ENCODE measurements around the gene MUC22.
A peak's percentile ranks its signal among the peaks of the same experiment; 100 is the strongest.
"Not testable (repeated sequence)": the region's sequence is repeated elsewhere in the genome, so short reads cannot be mapped to it uniquely, and the experiment has no call there.

Gene MUC22

DNA sequence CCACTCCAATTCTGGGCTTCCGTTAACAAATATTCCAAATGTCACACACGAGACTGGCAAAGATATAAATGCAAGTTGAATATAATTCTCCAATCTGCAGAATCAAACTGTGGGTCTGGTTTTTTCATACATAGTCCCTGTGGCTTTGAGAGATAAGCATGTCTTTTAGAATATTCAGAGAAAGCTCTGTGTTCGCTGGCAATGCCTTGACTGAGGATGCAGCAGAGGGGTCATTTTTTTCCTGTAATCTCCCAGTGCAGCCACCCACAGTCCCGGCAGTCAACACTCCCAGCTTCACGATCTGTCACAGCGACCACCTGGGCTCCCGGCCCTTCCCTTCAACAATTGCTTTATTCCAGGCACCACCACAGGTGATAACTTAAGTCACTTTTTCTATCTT, 30.5 kb downstream of the MUC22 start:
- no peak for DNase-seq

DNA sequence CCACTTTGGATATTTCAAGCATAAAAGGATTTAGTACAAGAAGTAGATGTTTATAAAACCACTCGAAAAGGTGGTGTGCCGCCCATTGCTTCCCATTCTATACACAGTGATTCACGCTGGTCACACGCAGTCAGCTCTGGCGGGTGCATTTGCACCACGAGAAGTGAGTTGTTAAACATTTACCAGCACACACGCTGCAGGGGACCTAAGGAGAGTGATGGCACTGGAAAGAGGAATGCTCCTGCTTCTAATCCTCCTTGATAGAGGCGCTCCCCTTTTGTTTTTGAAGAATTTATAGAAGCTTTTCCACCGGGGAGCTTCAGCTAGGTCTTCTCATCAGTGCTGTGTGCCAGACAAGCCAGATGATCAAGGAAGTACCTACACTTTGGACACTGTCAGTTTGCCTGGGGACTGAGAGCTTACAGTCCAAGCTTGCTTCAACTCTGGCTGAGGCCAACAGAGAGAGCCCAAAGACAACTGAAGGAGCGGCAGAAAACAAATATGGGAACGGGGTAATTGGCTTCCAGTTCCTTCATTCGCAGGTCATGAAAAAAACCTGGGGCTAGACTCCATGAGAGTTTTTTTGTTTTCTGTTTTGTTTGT, 31.2 kb downstream of the MUC22 start:
- no peak for DNase-seq

DNA sequence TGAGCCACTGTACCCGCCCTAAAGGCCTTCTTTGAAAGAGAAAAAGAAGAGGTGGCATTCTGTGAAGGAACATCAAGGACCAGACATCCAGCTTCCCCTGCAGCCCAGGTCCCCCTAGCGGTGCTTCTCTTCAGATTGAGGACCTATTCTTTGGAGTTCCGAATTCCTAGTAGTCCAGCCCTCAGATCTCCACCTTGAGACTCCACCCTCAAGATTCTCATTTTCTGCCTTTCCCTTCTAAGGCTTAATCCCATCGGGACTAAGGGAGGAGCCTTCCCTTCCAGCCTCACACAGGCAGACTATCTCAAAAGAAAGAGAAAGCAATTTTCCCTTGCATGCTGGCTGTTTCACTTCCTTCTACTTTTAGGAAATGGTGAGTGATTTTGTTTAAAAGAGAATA, 32.5 kb downstream of the MUC22 start:
- peak; percentile 13 for DNase-seq

DNA sequence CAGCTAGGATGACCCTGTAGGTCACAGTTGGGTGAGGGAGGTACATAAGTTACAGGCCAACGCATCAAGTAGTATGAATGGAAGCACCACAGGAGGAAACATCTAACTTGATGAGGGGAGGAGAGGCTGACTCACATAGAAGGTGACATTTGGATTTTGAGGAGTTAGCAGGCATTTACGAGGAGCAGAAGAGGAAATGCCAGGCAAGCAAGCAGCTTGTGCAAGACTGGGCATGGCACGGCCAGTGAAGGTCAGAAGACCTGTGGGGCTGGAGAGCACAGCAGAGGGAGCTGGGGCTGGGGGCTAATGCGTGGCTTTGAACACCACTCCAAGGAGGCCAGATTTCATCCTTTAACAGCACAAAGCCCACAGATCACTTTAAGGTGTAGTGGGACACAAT, 37.8 kb downstream of the MUC22 start:
- DNase-seq = no peak

DNA sequence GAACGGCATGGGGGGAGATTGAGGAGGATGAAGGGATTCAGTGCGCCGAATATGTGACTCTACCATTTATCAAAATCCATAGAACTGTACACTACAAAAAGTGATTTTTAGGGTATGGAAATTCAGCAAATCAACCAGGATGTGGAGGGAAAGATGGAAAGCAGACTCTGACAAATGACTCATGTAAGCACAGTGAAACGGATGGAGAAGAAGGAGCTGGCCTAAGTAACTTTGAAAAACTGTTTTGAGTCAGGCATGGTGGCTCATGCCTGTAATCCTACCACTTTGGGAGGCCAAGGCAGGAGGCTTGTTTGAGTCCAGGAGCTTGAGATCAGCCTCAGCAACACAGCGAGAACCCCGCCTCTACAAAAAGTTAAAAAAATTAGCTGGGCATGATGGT, 39.2 kb downstream of the MUC22 start:
- no peak for DNase-seq

DNA sequence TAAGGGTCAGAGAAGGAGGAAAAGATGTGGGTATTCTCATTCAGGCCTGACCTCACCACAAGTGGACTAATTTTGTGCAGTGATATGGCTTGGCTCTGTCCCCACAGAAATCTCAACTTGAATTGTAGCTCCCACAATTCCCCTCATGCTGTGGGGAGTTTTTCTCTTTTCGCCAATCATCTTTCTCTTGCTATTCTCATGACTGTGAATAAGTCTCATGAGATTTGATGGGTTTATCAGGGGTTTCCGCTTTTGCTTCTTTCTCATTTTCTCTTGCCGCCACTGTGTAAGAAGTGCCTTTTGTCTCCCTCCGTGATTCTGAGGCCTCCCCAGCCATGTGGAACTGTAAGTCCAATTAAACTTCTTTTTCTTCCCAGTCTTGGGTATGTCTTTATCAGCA, 42.9 kb downstream of the MUC22 start:
- not testable (repeated sequence) for DNase-seq

DNA sequence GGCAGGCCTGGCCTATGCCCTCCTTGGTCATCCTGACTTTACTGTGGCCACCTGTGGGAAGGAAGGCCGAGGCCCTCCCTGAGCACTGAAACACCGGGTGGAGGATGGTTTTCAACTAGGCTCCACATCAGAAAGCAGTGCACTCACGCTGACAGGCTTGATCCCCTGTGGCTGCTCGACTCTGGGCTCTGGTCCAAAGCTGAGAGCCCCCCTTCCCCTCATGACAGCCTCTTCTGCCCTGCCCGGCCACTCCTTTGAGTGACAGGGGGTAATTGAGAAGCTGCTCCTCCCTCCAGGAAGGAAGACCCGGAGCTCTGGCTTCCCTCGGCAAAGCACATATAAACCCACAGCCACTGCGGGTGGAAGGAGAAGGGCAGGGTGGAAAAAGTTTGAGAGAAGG, 43.6 kb downstream of the MUC22 start:
- no peak for DNase-seq

DNA sequence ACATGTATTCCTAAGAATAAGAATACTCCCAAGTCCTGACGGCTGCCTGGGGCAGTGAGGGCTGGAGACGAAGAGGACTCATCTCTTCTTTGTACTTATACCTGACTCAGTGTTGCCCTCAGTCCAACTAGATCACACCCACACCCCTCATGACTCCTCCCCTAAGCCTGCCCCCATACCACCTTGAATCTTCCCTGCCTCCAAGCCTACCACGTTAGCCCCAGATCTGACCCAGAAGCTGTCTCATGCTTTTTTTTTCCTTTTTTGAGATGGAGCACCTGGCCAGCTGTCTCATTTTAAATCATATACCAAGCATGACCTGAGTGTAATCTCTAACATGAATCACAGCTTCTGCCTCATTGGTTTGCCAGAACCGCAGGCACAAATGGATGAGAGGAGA, 45.2 kb downstream of the MUC22 start:
- no peak for DNase-seq

DNA sequence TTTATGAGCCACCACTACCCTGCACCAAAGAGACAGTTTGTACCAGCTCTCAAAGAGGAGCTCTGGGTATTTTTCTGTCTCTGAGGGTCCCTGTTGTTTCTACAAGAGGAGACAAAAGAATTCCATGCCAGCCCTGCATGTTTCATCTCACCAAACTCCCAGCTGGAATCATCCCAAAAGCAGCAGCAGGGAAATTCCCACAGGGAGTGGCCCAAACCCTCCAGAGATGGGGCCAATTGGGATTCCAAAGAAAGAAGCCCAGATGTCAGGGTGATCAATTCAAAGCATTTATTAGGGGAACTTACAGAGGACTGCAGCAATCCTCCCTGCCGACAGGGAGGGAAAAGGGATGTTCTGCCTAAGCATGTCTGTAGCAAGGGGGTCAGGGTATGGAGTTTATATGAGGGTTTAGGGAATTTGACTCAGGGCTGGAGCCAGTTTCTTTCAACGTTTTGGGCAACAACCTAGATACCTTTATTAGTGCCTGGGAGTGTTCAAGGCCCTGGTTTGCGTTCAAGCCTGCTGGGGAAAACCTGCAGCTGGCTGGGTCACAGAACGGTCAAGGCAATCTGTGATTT, 47.2 kb downstream of the MUC22 start:
- no peak for DNase-seq

DNA sequence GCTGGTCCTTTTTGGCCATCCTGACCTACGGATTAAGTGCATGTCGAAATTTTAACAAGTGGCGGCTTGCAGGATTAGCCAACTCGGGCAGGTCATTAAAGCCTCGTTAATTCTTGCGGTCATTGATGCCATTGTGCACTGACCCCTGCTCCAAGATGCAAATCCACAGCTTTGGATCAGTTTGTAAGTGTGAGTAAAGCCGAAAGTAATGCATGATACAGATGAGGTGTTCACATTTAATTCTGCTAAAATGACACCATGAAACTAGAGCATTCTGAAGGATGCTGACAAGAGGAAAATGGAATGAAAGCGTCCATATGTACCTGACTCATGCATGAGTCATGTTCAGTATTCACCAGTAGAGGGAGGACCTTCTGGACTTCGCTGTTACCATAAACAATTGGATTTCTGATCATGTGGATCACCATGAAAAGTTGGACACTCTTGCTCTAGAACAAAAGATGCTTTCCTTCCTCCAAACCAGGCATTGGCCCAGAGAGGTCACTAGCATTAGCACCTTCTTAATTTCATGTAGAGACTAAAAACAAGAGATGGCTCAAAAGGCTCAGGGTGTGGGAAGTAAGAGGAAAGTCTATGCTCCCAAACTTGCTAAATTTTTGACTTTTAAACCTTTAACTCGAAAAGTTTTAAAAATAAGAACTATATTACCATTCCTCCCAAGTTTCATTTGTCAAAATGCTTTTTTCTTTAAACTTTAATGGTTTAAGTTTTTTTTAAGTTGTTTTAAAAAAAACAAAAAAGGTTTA, 48.0 kb downstream of the MUC22 start:
- DNase-seq = peak; percentile 30

DNA sequence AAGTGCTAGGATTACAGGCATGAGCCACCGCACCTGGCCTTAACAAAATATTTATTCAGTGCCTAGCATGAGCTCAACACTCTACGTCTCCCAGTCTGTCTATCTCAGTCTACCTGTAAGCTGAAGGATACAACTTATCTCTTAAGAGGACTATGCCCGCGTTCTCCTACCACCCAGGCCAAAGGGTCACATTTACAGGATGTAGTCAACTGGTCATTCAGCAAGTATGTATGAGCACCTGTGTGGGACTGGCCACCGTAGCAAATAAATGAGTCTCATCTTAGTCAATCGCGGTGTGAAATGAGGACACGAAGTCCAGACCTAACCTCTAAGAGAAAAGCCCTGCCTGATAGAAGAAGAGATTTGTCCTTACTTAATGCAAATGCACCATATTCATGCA, 49.9 kb downstream of the MUC22 start:
- no peak for DNase-seq

DNA sequence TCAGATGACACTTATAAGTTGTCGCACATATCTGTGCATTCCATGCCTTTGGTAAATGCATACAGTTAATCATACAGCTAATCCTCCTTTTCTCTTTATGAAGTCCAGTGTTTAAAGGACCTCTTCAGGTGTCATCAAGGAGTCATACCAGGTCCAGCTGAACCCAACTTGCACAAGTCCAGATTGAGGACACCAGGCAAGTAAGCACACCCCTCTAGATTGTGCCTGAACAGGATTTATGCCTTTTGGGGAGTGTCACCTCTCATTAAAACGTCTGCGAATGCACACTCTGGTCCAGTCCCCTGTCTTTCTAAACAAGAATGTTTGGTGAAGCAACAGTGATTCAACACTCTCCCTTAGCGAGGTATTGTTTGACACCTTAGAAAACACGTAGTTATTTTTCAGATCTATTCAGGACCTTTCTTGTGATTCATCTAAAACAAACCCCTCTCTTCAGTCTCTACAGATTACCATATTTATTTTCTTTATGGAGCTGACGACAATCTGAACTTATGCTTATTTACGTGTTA, 53.7 kb downstream of the MUC22 start:
- no peak for DNase-seq

DNA sequence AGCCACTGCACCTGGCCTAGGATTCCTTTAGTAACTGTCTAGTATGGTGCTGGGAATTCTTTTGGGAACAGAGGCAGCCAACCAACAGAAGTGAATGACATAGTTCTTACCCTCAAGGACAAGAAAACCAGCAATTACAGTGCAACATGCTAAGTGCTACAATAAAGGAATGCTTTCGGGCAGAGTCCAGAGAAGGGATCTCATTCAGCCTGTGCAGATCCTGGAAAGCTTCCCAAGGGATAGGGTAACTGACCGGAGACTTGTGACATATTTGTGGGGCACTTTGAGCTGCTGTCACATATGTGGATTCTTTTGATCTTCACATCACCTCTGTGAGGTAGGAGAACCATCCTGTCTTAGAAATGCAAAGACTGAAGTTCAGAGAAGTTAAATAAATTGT, 55.3 kb downstream of the MUC22 start:
- no peak for DNase-seq

DNA sequence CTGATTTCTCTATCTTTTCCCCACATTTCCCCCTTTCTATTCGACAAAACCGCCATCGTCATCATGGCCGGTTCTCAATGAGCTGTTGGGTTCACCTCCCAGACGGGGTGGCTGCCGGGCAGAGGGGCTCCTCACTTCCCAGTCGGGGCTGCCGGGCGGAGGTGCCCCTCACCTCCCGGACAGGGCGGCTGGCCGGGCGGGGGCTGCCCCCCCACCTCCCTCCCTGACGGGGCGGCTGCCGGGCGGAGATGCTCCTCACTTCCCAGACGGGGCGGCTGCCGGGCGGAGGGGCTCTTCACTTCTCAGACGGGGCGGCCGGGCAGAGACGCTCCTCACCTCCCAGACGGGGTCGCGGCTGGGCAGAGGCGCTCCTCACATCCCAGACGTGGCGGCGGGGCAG, 56.8 kb downstream of the MUC22 start:
- DNase-seq = not testable (repeated sequence)

DNA sequence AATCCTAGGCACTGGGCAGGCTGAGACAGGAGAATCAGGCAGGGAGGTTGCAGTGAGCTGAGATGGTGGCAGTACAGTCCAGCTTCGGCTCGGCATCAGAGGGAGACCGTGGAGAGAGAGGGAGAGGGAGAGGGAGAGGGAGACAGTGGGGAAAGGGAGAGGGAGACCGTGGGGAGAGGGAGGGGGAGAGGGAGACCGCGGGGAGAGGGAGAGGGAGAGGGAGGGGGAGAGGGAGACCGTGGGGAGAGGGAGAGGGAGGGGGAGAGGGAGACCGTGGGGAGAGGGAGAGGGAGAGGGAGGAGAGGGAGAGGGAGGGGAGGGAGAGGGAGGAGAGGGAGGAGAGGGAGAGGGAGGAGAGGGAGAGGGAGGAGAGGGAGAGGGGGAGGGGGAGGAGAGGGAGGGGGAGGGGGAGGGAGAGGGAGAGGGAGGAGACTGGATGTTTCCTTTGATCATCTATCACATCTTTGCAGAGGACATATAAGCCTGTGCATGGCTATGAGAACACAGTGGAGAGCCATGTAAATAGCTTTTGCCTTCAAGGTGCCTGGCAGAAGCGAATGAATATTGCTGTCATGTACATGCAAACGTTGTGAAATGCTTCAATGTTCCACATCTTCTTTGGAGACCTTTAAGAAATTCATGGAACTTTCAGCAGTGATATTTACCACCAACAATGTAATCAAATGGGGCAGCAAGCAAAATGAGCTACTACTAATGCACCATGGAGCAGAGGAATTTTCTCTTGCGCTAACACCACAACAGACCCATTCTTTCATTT, 57.8 kb downstream of the MUC22 start:
- not testable (repeated sequence) for DNase-seq

DNA sequence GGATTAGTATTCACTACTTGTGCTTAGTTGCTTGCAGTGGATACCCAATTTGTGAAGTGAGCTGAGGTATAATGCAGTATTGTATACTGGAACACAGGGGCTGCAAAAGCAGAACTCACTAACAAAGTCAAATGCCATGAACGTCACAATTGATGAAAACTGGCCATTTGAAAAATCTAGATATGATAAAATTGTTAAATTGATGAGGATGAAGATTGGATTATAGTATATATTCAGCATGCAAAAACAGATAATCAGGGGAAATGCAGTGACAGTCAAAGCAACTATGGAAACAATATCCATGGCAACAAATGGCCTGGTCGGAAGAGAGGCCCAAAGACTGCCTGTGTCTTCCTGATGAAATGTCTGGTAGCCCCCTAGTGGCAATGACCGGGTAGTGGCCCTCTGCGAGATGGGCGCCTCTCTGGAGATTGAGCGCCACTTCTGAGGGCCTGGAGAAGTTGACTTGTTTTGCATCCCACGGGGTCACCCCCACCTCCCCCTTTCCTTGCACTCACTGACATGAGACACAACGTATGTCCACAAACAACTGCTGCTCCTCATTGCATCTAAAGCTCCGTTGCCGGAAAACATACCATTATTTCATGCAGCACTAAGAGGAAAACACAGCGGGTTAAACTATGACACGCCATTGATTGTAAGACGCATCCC, 58.5 kb downstream of the MUC22 start:
- DNase-seq = peak; percentile 85

DNA sequence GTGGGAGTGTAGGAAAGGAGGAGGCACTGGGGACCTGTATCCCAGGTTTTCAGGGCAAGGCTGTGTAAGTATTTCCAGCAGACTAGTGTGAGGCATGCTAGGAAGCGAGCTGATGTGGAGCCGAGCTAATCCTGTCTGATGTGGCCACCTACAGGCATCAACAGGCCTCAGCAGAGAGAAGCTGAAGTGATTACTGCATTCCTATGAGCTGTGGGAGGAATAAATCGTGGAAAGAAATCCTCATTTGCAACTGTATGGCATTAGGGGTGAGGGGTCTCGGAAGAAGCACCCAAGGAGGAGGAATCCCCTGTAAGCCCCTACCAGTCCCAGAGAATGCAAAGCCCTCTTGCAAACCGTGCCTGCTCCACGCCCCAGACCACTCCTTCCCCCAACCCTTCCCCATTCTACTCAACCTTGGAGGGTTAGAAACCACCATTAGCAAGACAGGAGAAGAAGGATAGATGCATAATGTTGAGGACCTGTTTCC, 60.5 kb downstream of the MUC22 start:
- no peak for DNase-seq

DNA sequence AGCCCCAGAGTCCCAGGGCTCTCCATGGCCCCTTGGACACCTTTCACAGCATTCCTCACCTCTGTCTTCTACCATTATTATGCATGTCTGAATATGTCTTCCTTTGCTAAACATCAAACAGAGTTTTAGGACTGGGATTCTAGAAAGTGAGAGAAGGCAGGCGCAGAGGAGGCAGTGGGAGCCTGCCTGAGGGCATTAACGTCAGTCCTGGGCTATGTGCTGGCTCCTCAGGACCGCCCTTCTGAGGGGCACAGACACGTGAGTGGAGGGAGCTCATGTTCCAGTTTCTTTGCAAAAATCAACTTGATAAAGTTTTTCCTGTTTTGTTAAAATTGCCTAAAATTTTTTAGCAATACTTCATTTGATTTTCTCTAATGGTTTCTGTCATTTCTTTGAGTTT, 64.1 kb downstream of the MUC22 start:
- no peak for DNase-seq

DNA sequence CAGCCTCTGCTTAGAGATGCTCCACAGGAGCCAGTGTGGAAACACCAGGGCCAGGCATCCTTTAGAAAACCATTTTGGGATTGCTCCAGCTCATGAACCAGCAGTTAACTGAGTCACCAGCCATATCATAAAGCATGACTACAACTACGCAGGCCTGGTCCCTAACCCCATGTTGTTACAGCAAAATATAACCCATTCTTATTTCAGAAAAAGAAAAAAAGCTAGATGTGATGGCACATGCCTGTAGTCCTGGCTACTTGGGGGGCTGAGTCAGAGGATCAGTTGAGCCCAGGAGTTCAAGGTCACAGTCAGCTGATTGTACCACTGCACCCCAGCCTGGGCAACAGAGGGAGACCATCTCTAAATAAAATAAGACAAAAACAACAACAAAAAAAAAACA, 65.3 kb downstream of the MUC22 start:
- DNase-seq = no peak

DNA sequence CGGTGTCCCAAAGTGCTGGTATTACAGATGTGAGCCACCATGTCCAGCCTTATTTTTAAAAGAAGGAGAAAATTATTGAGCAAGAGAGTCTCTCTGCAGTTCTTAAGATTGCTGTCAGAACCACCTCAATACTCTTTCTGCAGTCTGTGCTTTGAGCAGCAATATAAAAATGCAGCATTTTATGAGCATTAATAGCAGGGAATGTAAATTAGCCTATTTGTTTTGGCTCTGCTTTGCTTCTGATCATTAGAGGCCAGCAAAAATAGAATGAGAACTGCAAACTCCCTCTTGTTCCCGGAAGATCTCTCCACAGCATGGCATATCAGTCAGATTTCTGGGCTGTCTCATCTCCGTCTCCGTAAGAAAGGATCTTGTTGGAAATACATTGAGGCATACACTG, 66.3 kb downstream of the MUC22 start:
- no peak for DNase-seq

DNA sequence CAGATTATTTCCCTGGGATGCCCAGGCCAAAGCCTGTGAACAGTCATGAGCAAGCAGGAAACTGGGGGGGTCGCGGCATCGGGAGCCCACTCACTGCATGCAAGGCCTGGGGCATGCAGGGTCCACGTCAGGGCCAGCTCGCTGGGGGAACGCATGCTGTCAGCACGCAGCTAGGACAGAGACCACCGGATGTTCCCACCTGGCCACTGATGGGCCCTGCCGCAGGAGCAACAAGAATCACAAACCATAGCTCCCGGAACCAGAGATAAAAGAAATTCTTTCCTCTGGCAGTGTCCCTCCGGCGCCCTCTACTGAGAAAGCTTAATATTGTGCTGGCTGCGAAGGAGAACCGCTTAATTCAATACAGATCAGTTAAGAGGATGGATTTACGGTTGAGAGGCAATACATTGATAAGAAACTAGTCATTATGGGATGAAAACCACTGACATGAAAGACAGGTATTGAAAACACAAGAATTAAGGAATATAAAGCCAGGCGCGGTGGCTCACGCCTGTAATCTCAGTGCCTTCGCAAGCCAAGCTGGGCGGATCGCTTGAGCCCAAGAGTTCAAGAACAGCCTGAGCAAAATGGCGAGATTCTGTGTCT, 69.5 kb downstream of the MUC22 start:
- DNase-seq = peak; percentile 77

DNA sequence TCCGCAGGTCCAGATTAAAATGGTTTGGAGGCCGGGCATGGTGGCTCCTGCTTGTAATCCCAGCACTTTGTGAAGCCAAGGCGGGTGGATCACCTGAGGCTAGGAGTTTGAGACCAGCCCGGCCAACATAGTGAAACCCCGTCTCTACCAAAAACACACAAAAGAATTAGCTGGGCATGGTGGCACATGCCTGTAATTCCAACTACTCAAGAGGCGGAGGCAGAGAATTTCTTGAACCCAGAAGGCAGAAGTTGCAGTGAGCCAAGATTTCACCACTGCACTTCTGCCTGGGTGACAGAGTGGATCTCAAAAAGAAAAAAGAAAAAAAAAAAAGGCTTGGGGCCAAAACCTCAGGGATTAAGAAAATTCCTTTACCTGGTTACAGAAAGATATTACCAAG, 71.6 kb downstream of the MUC22 start:
- DNase-seq = no peak
